ENCODE results near the gene SHC3.

DNA sequence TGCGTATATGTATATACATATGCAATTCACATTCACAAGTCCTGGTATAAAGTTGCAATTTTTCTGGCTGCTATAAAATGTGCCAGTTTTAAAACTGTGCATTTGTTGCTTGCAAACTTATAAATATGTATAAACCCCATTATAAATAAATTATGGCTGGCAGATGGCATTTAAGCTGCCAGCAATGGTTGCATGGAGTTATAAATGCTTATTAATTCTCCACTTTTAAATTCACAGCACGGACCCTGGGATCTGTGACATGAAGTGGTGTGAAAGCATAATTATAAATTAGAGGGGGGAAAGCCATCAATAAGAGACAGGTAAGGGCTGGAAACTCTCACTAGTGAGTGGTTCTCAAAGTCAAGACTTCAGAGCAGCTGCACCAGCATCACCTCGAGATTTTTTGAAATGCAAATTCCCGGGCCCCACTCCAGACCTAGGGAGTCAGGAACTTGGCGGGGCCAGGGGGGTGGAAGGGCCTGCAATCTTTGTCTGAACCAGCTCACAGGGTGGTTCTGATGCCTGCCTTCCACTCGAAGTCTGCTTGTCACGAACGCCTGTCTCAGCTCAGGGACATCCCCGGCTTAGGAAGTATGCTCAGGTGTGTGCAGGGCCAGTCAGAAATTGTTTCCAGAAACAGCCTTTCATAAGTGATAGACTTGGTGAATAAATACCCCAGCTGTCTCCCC, 170.4 kb downstream of the SHC3 start:
- no peak for TF ChIP-seq EZH2 (IDR thresholded peaks at IDR 0.05; ENCODE audit: borderline replicate concordance, low read length)
- TF ChIP-seq, protein P1, sequence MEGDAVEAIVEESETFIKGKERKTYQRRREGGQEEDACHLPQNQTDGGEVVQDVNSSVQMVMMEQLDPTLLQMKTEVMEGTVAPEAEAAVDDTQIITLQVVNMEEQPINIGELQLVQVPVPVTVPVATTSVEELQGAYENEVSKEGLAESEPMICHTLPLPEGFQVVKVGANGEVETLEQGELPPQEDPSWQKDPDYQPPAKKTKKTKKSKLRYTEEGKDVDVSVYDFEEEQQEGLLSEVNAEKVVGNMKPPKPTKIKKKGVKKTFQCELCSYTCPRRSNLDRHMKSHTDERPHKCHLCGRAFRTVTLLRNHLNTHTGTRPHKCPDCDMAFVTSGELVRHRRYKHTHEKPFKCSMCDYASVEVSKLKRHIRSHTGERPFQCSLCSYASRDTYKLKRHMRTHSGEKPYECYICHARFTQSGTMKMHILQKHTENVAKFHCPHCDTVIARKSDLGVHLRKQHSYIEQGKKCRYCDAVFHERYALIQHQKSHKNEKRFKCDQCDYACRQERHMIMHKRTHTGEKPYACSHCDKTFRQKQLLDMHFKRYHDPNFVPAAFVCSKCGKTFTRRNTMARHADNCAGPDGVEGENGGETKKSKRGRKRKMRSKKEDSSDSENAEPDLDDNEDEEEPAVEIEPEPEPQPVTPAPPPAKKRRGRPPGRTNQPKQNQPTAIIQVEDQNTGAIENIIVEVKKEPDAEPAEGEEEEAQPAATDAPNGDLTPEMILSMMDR (conservative IDR thresholded peaks at IDR 0.05 in 1 of 2, IDR thresholded peaks at IDR 0.05 in 1 of 2; ENCODE audit: extremely low read depth in 1 of 2, insufficient read depth in 1 of 2, low read depth in 1 of 2, low read length in 2 of 2) = no peak

Data from mammary epithelial cell (primary cell).